H1 (cell line): ENCODE results near the gene GFPT1. TPM values are rescaled to one million over a fixed set of nuclear protein-coding genes. Genes with fewer than 3 reads are reported as not detected.

ENCODE experiments used
- CTCF ChIA-PET: fragments of 300-600 bp; sonication (Branson Sonifier 250); formaldehyde crosslinking; loops from one replicate; lab custom pipeline; 2021; ENCODE audit not compliant: partially characterized antibody; lab: Charles Lee
- POLR2A ChIA-PET: fragments of 300-600 bp; sonication (Branson Sonifier 250); formaldehyde crosslinking; loops from one replicate; lab custom pipeline; 2021; ENCODE audit warnings: inconsistent platforms; ENCODE audit not compliant: partially characterized antibody; lab: Charles Lee
- DNase-seq, 2 experiments: peaks; one replicate each; pipeline versions ENCODE4 v3.0.0 to v3.0.0-alpha.2; 2010 to 2022; ENCODE audit warnings: low spot score in 2 of 2, low read depth in 1 of 2, mixed read lengths in 1 of 2
- FAIRE-seq: peaks from 2 replicates; lab custom pipeline; 2011; peaks lifted over from hg19 to GRCh38; lab: Jason Lieb, UNC
- H2AFZ ChIP-seq: 2 replicates; pipeline ENCODE4 v1.8.1; 2012; ENCODE audit warnings: low read length, inconsistent platforms
- H2AK5ac ChIP-seq: 2 replicates; pipeline ENCODE4 v1.6.1; 2013; ENCODE audit warnings: low read depth, low read length
- H2BK120ac ChIP-seq: replicated peaks from 2 replicates; pipeline ENCODE3; 2013; ENCODE audit warnings: low read depth, low read length, inconsistent platforms
- H2BK12ac ChIP-seq: 2 replicates; pipeline ENCODE4 v1.6.1; 2013; ENCODE audit warnings: low read depth, low read length
- H2BK15ac ChIP-seq: 2 replicates; pipeline ENCODE4 v1.6.1; 2013; ENCODE audit warnings: low read length
- H2BK20ac ChIP-seq: 2 replicates; pipeline ENCODE4 v1.6.1; 2013; ENCODE audit warnings: low read length
- H2BK5ac ChIP-seq: 2 replicates; pipeline ENCODE4 v1.6.1; 2013; ENCODE audit warnings: low read depth, low read length
- H3K14ac ChIP-seq: 2 replicates; pipeline ENCODE4 v1.6.1; 2013; ENCODE audit warnings: inconsistent platforms; ENCODE audit not compliant: insufficient read length
- H3K18ac ChIP-seq: 2 replicates; pipeline ENCODE4 v1.6.1; 2013; ENCODE audit warnings: low read length; ENCODE audit errors: extremely low read depth
- H3K23ac ChIP-seq: 2 replicates; pipeline ENCODE4 v1.6.1; 2013; ENCODE audit warnings: inconsistent platforms; ENCODE audit not compliant: insufficient read length
- H3K23me2 ChIP-seq: 2 replicates; pipeline ENCODE4 v1.6.1; 2013; ENCODE audit warnings: low read depth, low read length
- H3K27ac ChIP-seq: 2 replicates; pipeline ENCODE4 v1.6.1; 2011; ENCODE audit warnings: low read depth, low read length, inconsistent platforms
- H3K27me3 ChIP-seq, 4 experiments: replicated peaks in 1 of 4; 1 replicate in 1 of 4; 2 replicates in 3 of 4; pipeline versions ENCODE4 v1.6.1 to v1.8.1; 2011 to 2013; ENCODE audit warnings: low read length in 3 of 4, mild to moderate bottlenecking in 3 of 4, inconsistent platforms in 2 of 4, mixed read lengths in 2 of 4, moderate library complexity in 1 of 4; ENCODE audit not compliant: control insufficient read depth in 3 of 4, insufficient read depth in 3 of 4; ENCODE audit errors: extremely low read depth in 1 of 4
- H3K36me3 ChIP-seq, 4 experiments: 2 replicates each; pipeline versions ENCODE4 v1.6.1 to v1.8.1; 2011 to 2013; ENCODE audit warnings: mild to moderate bottlenecking in 4 of 4, low read length in 3 of 4, moderate library complexity in 2 of 4, control low read depth in 1 of 4, inconsistent platforms in 1 of 4; ENCODE audit not compliant: insufficient read depth in 4 of 4, control insufficient read depth in 2 of 4
- H3K4ac ChIP-seq: replicated peaks from 2 replicates; pipeline ENCODE3; 2013; ENCODE audit warnings: low read length, low read depth, mixed read lengths, inconsistent platforms; ENCODE audit not compliant: insufficient read length
- H3K4me1 ChIP-seq, 4 experiments: replicated peaks in 1 of 4; 1 replicate in 1 of 4; 2 replicates in 3 of 4; pipeline versions ENCODE4 v1.6.1 to v1.8.1; 2011 to 2013; ENCODE audit warnings: low read length in 3 of 4, inconsistent platforms in 2 of 4, mixed read lengths in 1 of 4; ENCODE audit not compliant: insufficient read depth in 4 of 4, control insufficient read depth in 3 of 4
- H3K4me2 ChIP-seq, 2 experiments: 2 replicates each; pipeline versions ENCODE4 v1.6.1 to v1.8.1; 2011 to 2013; ENCODE audit warnings: low read depth in 2 of 2, low read length in 2 of 2, control low read depth in 1 of 2, inconsistent platforms in 1 of 2, mild to moderate bottlenecking in 1 of 2; ENCODE audit not compliant: insufficient read depth in 1 of 2
- H3K4me3 ChIP-seq, 4 experiments: fragments of 200-600, 300-600 bp in 1 of 4; sonication (generic), shearing (Covaris generic), sonication (Bioruptor Twin) in 1 of 4; 2 replicates each; pipeline versions ENCODE4 v1.5.1 to v1.8.1; 2011 to 2016; ENCODE audit warnings: low read length in 4 of 4, low read depth in 3 of 4, control low read depth in 2 of 4, inconsistent platforms in 2 of 4, mild to moderate bottlenecking in 2 of 4, mixed read lengths in 1 of 4, moderate library complexity in 1 of 4; ENCODE audit not compliant: insufficient read depth in 2 of 4; ENCODE audit errors: extremely low read depth in 1 of 4
- H3K56ac ChIP-seq: replicated peaks from 2 replicates; pipeline ENCODE3; 2013; ENCODE audit warnings: low read depth, mild to moderate bottlenecking, mixed read lengths, low read length, inconsistent platforms; ENCODE audit not compliant: insufficient read length
- H3K79me1 ChIP-seq: 2 replicates; pipeline ENCODE4 v1.6.1; 2013; ENCODE audit warnings: low read depth, low read length, control low read depth
- H3K79me2 ChIP-seq, 2 experiments: 2 replicates each; pipeline versions ENCODE4 v1.6.1 to v1.8.1; 2012 to 2013; ENCODE audit warnings: low read length in 2 of 2, mild to moderate bottlenecking in 2 of 2, inconsistent platforms in 1 of 2; ENCODE audit not compliant: insufficient read depth in 2 of 2, control insufficient read depth in 1 of 2
- H3K9ac ChIP-seq, 4 experiments: replicated peaks in 1 of 4; 1 replicate in 1 of 4; 2 replicates in 3 of 4; pipeline versions ENCODE4 v1.6.1 to v1.8.1; 2011 to 2013; ENCODE audit warnings: low read depth in 3 of 4, low read length in 3 of 4, control low read depth in 2 of 4, mild to moderate bottlenecking in 2 of 4, moderate library complexity in 2 of 4, inconsistent platforms in 1 of 4; ENCODE audit errors: extremely low read depth in 1 of 4
- H3K9me3 ChIP-seq, 2 experiments: 2 replicates each; pipeline versions ENCODE4 v1.6.1 to v1.8.1; 2012 to 2013; ENCODE audit warnings: mild to moderate bottlenecking in 2 of 2, moderate library complexity in 2 of 2, control low read depth in 1 of 2, inconsistent platforms in 1 of 2, low read depth in 1 of 2, low read length in 1 of 2, mixed read lengths in 1 of 2; ENCODE audit not compliant: insufficient read depth in 2 of 2
- H4K20me1 ChIP-seq, 2 experiments: replicated peaks in 1 of 2; 2 replicates each; pipeline versions ENCODE3 to v1.8.1; 2011 to 2013; ENCODE audit warnings: inconsistent platforms in 2 of 2, low read length in 2 of 2, mild to moderate bottlenecking in 1 of 2; ENCODE audit not compliant: insufficient read depth in 2 of 2, control insufficient read depth in 1 of 2
- H4K5ac ChIP-seq: 2 replicates; pipeline ENCODE4 v1.6.1; 2013; ENCODE audit warnings: low read length, low read depth, mixed read lengths, inconsistent platforms; ENCODE audit not compliant: insufficient read length
- H4K8ac ChIP-seq: 2 replicates; pipeline ENCODE4 v1.8.0; 2013; ENCODE audit warnings: mild to moderate bottlenecking, moderate library complexity, low read length, inconsistent platforms; ENCODE audit not compliant: insufficient read depth; ENCODE audit errors: extremely low read depth
- H4K91ac ChIP-seq: replicated peaks from 2 replicates; pipeline ENCODE3; 2013; ENCODE audit warnings: low read length, mixed read lengths, inconsistent platforms; ENCODE audit not compliant: insufficient read length
- CHD2 ChIP-seq: IDR thresholded peaks from 2 replicates; pipeline ENCODE4 v1.6.1; 2012; ENCODE audit warnings: low read length, improper control_type of control experiment
- EZH2 ChIP-seq: fragments of 200-600 bp; sonication (generic); IDR thresholded peaks from 2 replicates; pipeline ENCODE4 v1.7.1; 2012; ENCODE audit warnings: low read depth, mild to moderate bottlenecking, moderate library complexity, low read length, inconsistent platforms; ENCODE audit not compliant: severe bottlenecking
- KDM1A ChIP-seq: fragments of 200-600, 300-600 bp; sonication (generic); IDR thresholded peaks from 2 replicates; pipeline ENCODE4 v1.7.1; 2016; ENCODE audit warnings: mild to moderate bottlenecking, low read length, borderline replicate concordance
- polyA plus RNA-seq, 7 experiments: library from polyadenylated mRNA; depleted of rRNA in 3 of 7; stranded (reverse) in 5 of 7; unstranded in 2 of 7; fragments of >200 nt in 5 of 7; fragments of 200-250 nt in 2 of 7; gene quantifications; 1 replicate in 5 of 7; 2 replicates in 1 of 7; 4 replicates in 1 of 7; pipeline versions ENCODE4 v1.2.1 to v1.2.3, GENCODE V29; 2011 to 2013; ENCODE audit warnings: missing spikeins in 2 of 7, mixed read lengths in 2 of 7
- total RNA-seq: library from RNA; stranded (reverse); fragmentation: NEBNext Ultra II Directional; extraction: Animal tissue kit (Norgen Biotek cat#: 25700); gene quantifications from 2 replicates; pipeline ENCODE4 v1.2.1, GENCODE V29; 2021

The GFPT1 gene
- total and polyA plus RNA-seq, 2 of the 8 experiments (the other 6 are each of a cell fraction or from before 2014, with no cell fraction given): 13.3 to 76.2 TPM

- POLR2A ChIA-PET: interaction anchor here (0.7 to 1.1 kb wide), 2 partner anchors 18 to 25 kb away, joined by 3 read pairs; partner anchors contain the start of gene GFPT1
Measured at GRCh38 chr2:69405306-69405705, 18.3 kb upstream of the GFPT1 start.

More at GRCh38 chr2:69405306-69405705, 18.3 kb upstream of the GFPT1 start:
- no peak overlapping the region for H3K4me3 ChIP-seq
- H3K23ac ChIP-seq: no peak overlapping the region
- no peaks in the 10 kb centered on the region for H3K79me2 ChIP-seq
- TF ChIP-seq EZH2: no peak
- TF ChIP-seq KDM1A: no peak
- TF ChIP-seq CHD2: no peak
- H4K5ac ChIP-seq: no peak overlapping the region
- H3K27me3 ChIP-seq: no peaks in the 10 kb centered on the region
- no peak overlapping the region for H2BK120ac ChIP-seq
- FAIRE-seq (no peak), DNase-seq (no peak)
- H3K4me1 ChIP-seq: no peaks in the 10 kb centered on the region
- no peak overlapping the region for H3K9ac ChIP-seq
- H4K20me1 ChIP-seq: no peaks in the 10 kb centered on the region
- no peak overlapping the region for H2AFZ ChIP-seq
- no peak overlapping the region for H2BK5ac ChIP-seq
- H3K4ac ChIP-seq: no peak overlapping the region
- no peak overlapping the region for H3K4me2 ChIP-seq
- H3K27ac ChIP-seq: no peak overlapping the region
- H3K14ac ChIP-seq: no peak overlapping the region
- H3K23me2 ChIP-seq: no peaks in the 10 kb centered on the region
- H4K8ac ChIP-seq: no peak overlapping the region
- no peak overlapping the region for H4K91ac ChIP-seq
- CTCF ChIA-PET: interaction anchor here (0.9 to 1.1 kb wide), 2 partner anchors 34 to 39 kb away, joined by 3 read pairs; no protein-coding TSS in a partner anchor
- no peak overlapping the region for H3K18ac ChIP-seq
- H2BK12ac ChIP-seq: no peak overlapping the region
- no peak overlapping the region for H2BK15ac ChIP-seq
- H3K79me1 ChIP-seq: no peaks in the 10 kb centered on the region
- no peak overlapping the region for H3K56ac ChIP-seq
- no peak overlapping the region for H2AK5ac ChIP-seq
- no peak overlapping the region for H2BK20ac ChIP-seq
- peaks cover 0 to 3% of the 10 kb centered on the region in 2 experiments; a peak in 1 of 4 replicates for H3K9me3 ChIP-seq
- H3K36me3 ChIP-seq: peaks cover 0 to 22% (median 1%) of the 10 kb centered on the region in 4 experiments; a peak in 2 of 8 replicates
